Measurements from ENCODE around the gene VPS13D.

- TF ChIP-seq, protein P1, sequence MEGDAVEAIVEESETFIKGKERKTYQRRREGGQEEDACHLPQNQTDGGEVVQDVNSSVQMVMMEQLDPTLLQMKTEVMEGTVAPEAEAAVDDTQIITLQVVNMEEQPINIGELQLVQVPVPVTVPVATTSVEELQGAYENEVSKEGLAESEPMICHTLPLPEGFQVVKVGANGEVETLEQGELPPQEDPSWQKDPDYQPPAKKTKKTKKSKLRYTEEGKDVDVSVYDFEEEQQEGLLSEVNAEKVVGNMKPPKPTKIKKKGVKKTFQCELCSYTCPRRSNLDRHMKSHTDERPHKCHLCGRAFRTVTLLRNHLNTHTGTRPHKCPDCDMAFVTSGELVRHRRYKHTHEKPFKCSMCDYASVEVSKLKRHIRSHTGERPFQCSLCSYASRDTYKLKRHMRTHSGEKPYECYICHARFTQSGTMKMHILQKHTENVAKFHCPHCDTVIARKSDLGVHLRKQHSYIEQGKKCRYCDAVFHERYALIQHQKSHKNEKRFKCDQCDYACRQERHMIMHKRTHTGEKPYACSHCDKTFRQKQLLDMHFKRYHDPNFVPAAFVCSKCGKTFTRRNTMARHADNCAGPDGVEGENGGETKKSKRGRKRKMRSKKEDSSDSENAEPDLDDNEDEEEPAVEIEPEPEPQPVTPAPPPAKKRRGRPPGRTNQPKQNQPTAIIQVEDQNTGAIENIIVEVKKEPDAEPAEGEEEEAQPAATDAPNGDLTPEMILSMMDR (IDR thresholded peaks at IDR 0.05), result no peak
- no peak for TF ChIP-seq POLR2AphosphoS5 (IDR thresholded peaks at IDR 0.05)
Measured at GRCh38 chr1:12335815-12336214, 106.0 kb downstream of the VPS13D start.
